Fibroblast of pulmonary artery (primary cell): ENCODE results near the gene KRT85.

Experiments
- DNase-seq: peaks from one replicate; pipeline ENCODE4 v3.0.0-alpha.2; 2010; ENCODE audit warnings: low read depth
- H3K4me3 ChIP-seq: replicated peaks from 2 replicates; pipeline ENCODE4 v1.5.1; 2011; ENCODE audit warnings: low read depth, mild to moderate bottlenecking, control low read depth, low read length, moderate library complexity
- CTCF ChIP-seq: IDR thresholded peaks from 2 replicates; pipeline ENCODE4 v1.5.1; 2011; ENCODE audit warnings: mild to moderate bottlenecking, control low read depth, low read length, inconsistent platforms; ENCODE audit errors: missing control alignments

The KRT85 gene

GRCh38 chr12:52402377-52402776 lies 35.1 kb upstream of the KRT85 start:
- no peak for TF ChIP-seq CTCF
- DNase-seq = no peak
- no peak overlapping the region for H3K4me3 ChIP-seq

- no peak for DNase-seq
- H3K4me3 ChIP-seq = no peak overlapping the region
- TF ChIP-seq CTCF = no peak
These were observed 34.6 kb upstream of the KRT85 start for GRCh38 chr12:52401926-52402325.

- no peak overlapping the region for H3K4me3 ChIP-seq
- no peak for DNase-seq
- TF ChIP-seq CTCF = no peak
These were observed 34.2 kb upstream of the KRT85 start for GRCh38 chr12:52401526-52401925.

- TF ChIP-seq CTCF = no peak
- no peak overlapping the region for H3K4me3 ChIP-seq
- DNase-seq = no peak
These were observed 33.6 kb upstream of the KRT85 start for GRCh38 chr12:52400906-52401305.

- no peak overlapping the region for H3K4me3 ChIP-seq
- no peak for DNase-seq
- no peak for TF ChIP-seq CTCF
These were observed 32.5 kb upstream of the KRT85 start for GRCh38 chr12:52399756-52400155.

- no peak for TF ChIP-seq CTCF
- no peak overlapping the region for H3K4me3 ChIP-seq
- DNase-seq = no peak
These were observed 30.9 kb upstream of the KRT85 start for GRCh38 chr12:52398176-52398575.

GRCh38 chr12:52396656-52397055 lies 29.4 kb upstream of the KRT85 start:
- no peak overlapping the region for H3K4me3 ChIP-seq
- no peak for TF ChIP-seq CTCF
- no peak for DNase-seq
